Psoas muscle (tissue), 8 donors: ENCODE measurements around the gene IVD. TPM values are rescaled to one million over a fixed set of nuclear protein-coding genes. Genes with fewer than 3 reads are reported as not detected.

Experiments used
- ATAC-seq, 4 donors: fragments of 200-7000 bp; cut with Tn5 transposase; one replicate each; pipeline ENCODE4 v1.9.1; 2020; ENCODE audit warnings: moderate library complexity in 3 of 4, mild to moderate bottlenecking in 2 of 4
- DNase-seq, 2 donors: peaks; one replicate each; pipeline ENCODE4 v3.0.0-alpha.2; 2020
- H3K27ac ChIP-seq: fragments of 200-600 bp; one replicate; pipeline ENCODE4 v1.8.0; 2022
- H3K27me3 ChIP-seq, 3 donors: fragments of 200-600 bp in 1 of 3; one replicate each; pipeline versions ENCODE4 v1.6.1 to v1.8.0; 2013 to 2022; ENCODE audit warnings: low read length in 2 of 3, mild to moderate bottlenecking in 2 of 3, moderate library complexity in 1 of 3; ENCODE audit not compliant: insufficient read depth in 3 of 3
- H3K36me3 ChIP-seq, 2 donors: fragments of 200-600 bp in 1 of 2; one replicate each; pipeline versions ENCODE4 v1.6.1 to v1.8.0; 2013 to 2022; ENCODE audit warnings: low read depth in 1 of 2, mild to moderate bottlenecking in 1 of 2, moderate library complexity in 1 of 2; ENCODE audit not compliant: insufficient read depth in 1 of 2
- H3K4me1 ChIP-seq: fragments of 200-600 bp; one replicate; pipeline ENCODE4 v1.8.0; 2022
- H3K4me3 ChIP-seq: fragments of 200-600 bp; one replicate; pipeline ENCODE4 v1.8.0; 2022; ENCODE audit warnings: mild to moderate bottlenecking
- H3K9me3 ChIP-seq: fragments of 200-600 bp; one replicate; pipeline ENCODE4 v1.8.0; 2022
- CTCF ChIP-seq: fragments of 200-600 bp; IDR thresholded peaks from one replicate; pipeline ENCODE4 v1.8.0; 2022; ENCODE audit warnings: antibody characterized with exemption
- WGBS, 3 donors: extraction: QIAGEN DNeasy Blood & Tissue Kit; methylation state at CpG; one replicate each; pipeline versions ENCODE4 v1.1.6 to v1.1.7; 2013; 5-methylcytosine and 5-hydroxymethylcytosine counted together
- intact Hi-C, 2 donors: fragments of 100-400 bp; cut with DNase I; formaldehyde crosslinking; loops; one replicate each; pipeline versions ENCODE4 v1.11.0 to v1.14.2; 2022
- polyA plus RNA-seq, 3 donors: library from polyadenylated mRNA; stranded (reverse); fragments of 200-250 nt; gene quantifications; one replicate each; pipeline ENCODE4 v1.2.3, GENCODE V29; 2013
- total RNA-seq, 4 donors: library from RNA; stranded (reverse); fragmentation: NEBNext Ultra II Directional in 2 of 4; extraction: Animal tissue kit (Norgen Biotek cat#: 25700) in 2 of 4; gene quantifications; one replicate each; pipeline versions ENCODE4 v1.2.1 to v1.2.4, GENCODE V29; 2021 to 2023
- donor health status: healthy with polysubstance abuse.
- donor health status: DM: no; HTN: no; CAD: no; lungs with moderate emphysema.
- donor health status: Bipolar disorder and iron deficiency.
- donor health status: healthy.
- donor health status: DM: yes; HTN: yes; CAD: no.
- donor health status: DM: no; HTN: no; CAD: no.
- donor health status: DM: no; HTN: no; CAD: no.
- donor health status: DM: yes; HTN: yes; CAD: no.

Gene IVD
- total and polyA plus RNA-seq, 7 donors, result 27.1 to 102 (median 46.5) TPM

- WGBS, 3 donors, result 43 to 53% (median 49%) methylated on average over 17 to 21 of the region's 21 CpGs
- H3K36me3 ChIP-seq, result no peaks in the 10 kb centered on the region
- H3K9me3 ChIP-seq, result no peaks in the 10 kb centered on the region
- no peak overlapping the region for H3K27ac ChIP-seq
- ATAC-seq (no peak), DNase-seq (peak in 1 of 2 donors; percentile 26)
- TF ChIP-seq CTCF, result no peak
- H3K4me3 ChIP-seq, result no peak overlapping the region
- intact Hi-C loops, result loop anchor here in 1 of 2 donors (10.0 kb wide), 1 partner anchor 393 kb away; no protein-coding TSS in a partner anchor
- H3K4me1 ChIP-seq, result peaks cover 19% of the 10 kb centered on the region
- peaks cover 0 to 32% (median 9%) of the 10 kb centered on the region in 3 donors for H3K27me3 ChIP-seq
These were observed 32.4 kb downstream of the IVD start for GRCh38 chr15:40437752-40438687.

GRCh38 chr15:40438712-40439111, 33.1 kb downstream of the IVD start:
- DNase-seq (peak in 1 of 2 donors; percentile 46), ATAC-seq (no peak)
- 65 to 70% (median 69%) methylated on average over 12 of the region's 12 CpGs for WGBS, 3 donors
- TF ChIP-seq CTCF, result no peak
- H3K36me3 ChIP-seq, result no peaks in the 10 kb centered on the region
- H3K4me1 ChIP-seq, result peaks cover 19% of the 10 kb centered on the region
- H3K9me3 ChIP-seq, result no peaks in the 10 kb centered on the region
- H3K27ac ChIP-seq, result no peak overlapping the region
- intact Hi-C loops, result loop anchor here in 1 of 2 donors (10.0 kb wide), 1 partner anchor 394 kb away; no protein-coding TSS in a partner anchor
- H3K27me3 ChIP-seq, result peaks cover 0 to 32% (median 9%) of the 10 kb centered on the region in 3 donors
- no peak overlapping the region for H3K4me3 ChIP-seq

- DNase-seq, result peak in 1 of 2 donors; percentile 62
- 20 to 29% (median 25%) methylated on average over 15 of the region's 15 CpGs for WGBS, 3 donors
- no peak for TF ChIP-seq CTCF
- no peak overlapping the region for H3K27ac ChIP-seq
- intact Hi-C loops, result loop anchor here in 1 of 2 donors (10.0 kb wide), 1 partner anchor 395 kb away; no protein-coding TSS in a partner anchor
- H3K4me1 ChIP-seq, result peaks cover 19% of the 10 kb centered on the region
- no peak for ATAC-seq
- H3K36me3 ChIP-seq, result no peaks in the 10 kb centered on the region
- peaks cover 0 to 32% (median 9%) of the 10 kb centered on the region in 3 donors for H3K27me3 ChIP-seq
- H3K4me3 ChIP-seq, result peak overlapping the region; percentile 89
- no peaks in the 10 kb centered on the region for H3K9me3 ChIP-seq
These were observed 33.9 kb downstream of the IVD start for GRCh38 chr15:40439461-40439959.

GRCh38 chr15:40439960-40440742, 34.6 kb downstream of the IVD start:
- no peaks in the 10 kb centered on the region for H3K36me3 ChIP-seq
- H3K4me1 ChIP-seq, result peaks cover 19% of the 10 kb centered on the region
- peak; percentile 21 to 59 (median 26) for ATAC-seq
- no peak for TF ChIP-seq CTCF
- intact Hi-C loops, result loop anchor here (5.0 to 10.0 kb wide), 2 partner anchors 67 to 395 kb away; no protein-coding TSS in a partner anchor
- 1 to 2% (median 1%) methylated on average over 27 to 35 of the region's 35 CpGs for WGBS, 3 donors
- H3K27ac ChIP-seq, result no peak overlapping the region
- H3K27me3 ChIP-seq, result peaks cover 0 to 32% (median 9%) of the 10 kb centered on the region in 3 donors
- no peaks in the 10 kb centered on the region for H3K9me3 ChIP-seq
- peak overlapping the region; percentile 89 for H3K4me3 ChIP-seq
- DNase-seq, result peak in 1 of 2 donors; percentile 42
